ENCODE measurements around the gene HOXA6.

Gene HOXA6

GRCh38 chr7:27171637-27172314, 24.2 kb upstream of the HOXA6 start:
- Mint-ChIP-seq H3K36me3 (no peaks in the 10 kb centered on the region), H3K27me3 (peaks cover 43% of the 10 kb centered on the region), H3K4me1 (ENCODE audit: low read depth) (peaks cover 30% of the 10 kb centered on the region), H3K27ac (peak overlapping the region; percentile 18), H3K9me3 (ENCODE audit: low read depth) (no peaks in the 10 kb centered on the region), H3K4me3 (peak overlapping the region; percentile 57)

GRCh38 chr7:27171325-27171636, 23.7 kb upstream of the HOXA6 start:
- Mint-ChIP-seq H3K36me3 (no peaks in the 10 kb centered on the region), H3K27ac (peak overlapping the region; percentile 12)

GRCh38 chr7:27170426-27171324, 23.1 kb upstream of the HOXA6 start:
- Mint-ChIP-seq H3K9me3 (ENCODE audit: low read depth) (no peaks in the 10 kb centered on the region), H3K4me3 (peak overlapping the region; percentile 17), H3K36me3 (no peaks in the 10 kb centered on the region), H3K4me1 (ENCODE audit: low read depth) (peaks cover 35% of the 10 kb centered on the region), H3K27me3 (peaks cover 47% of the 10 kb centered on the region), H3K27ac (peak overlapping the region; percentile 12)

More at GRCh38 chr7:27171325-27171636, 23.7 kb upstream of the HOXA6 start:
- Mint-ChIP-seq H3K27me3 (peaks cover 45% of the 10 kb centered on the region), H3K4me1 (ENCODE audit: low read depth) (peaks cover 31% of the 10 kb centered on the region), H3K9me3 (ENCODE audit: low read depth) (no peaks in the 10 kb centered on the region), H3K4me3 (no peak overlapping the region)

- peaks cover 46% of the 10 kb centered on the region for H3K27me3 Mint-ChIP-seq
- H3K9me3 Mint-ChIP-seq (ENCODE audit: low read depth), result no peaks in the 10 kb centered on the region
- peaks cover 38% of the 10 kb centered on the region for H3K4me1 Mint-ChIP-seq (ENCODE audit: low read depth)
- H3K27ac Mint-ChIP-seq, result no peak overlapping the region
- no peaks in the 10 kb centered on the region for H3K36me3 Mint-ChIP-seq
- H3K4me3 Mint-ChIP-seq, result peak overlapping the region; percentile 17
These were observed 22.3 kb upstream of the HOXA6 start for GRCh38 chr7:27169658-27170425.

- Mint-ChIP-seq H3K27me3 (peaks cover 56% of the 10 kb centered on the region), H3K36me3 (no peaks in the 10 kb centered on the region), H3K27ac (no peak overlapping the region), H3K4me3 (peak overlapping the region; percentile 2), H3K9me3 (ENCODE audit: low read depth) (no peaks in the 10 kb centered on the region), H3K4me1 (ENCODE audit: low read depth) (peaks cover 39% of the 10 kb centered on the region)
These were observed 20.8 kb upstream of the HOXA6 start for GRCh38 chr7:27168265-27168947.

- Mint-ChIP-seq H3K27me3 (peaks cover 60% of the 10 kb centered on the region), H3K4me1 (ENCODE audit: low read depth) (peaks cover 39% of the 10 kb centered on the region), H3K9me3 (ENCODE audit: low read depth) (no peaks in the 10 kb centered on the region), H3K4me3 (no peak overlapping the region), H3K27ac (no peak overlapping the region), H3K36me3 (no peaks in the 10 kb centered on the region)
These were observed 20.3 kb upstream of the HOXA6 start for GRCh38 chr7:27167916-27168264.

- H3K9me3 Mint-ChIP-seq (ENCODE audit: low read depth), result no peaks in the 10 kb centered on the region
- peaks cover 33% of the 10 kb centered on the region for H3K4me1 Mint-ChIP-seq (ENCODE audit: low read depth)
- peaks cover 56% of the 10 kb centered on the region for H3K27me3 Mint-ChIP-seq
- no peaks in the 10 kb centered on the region for H3K36me3 Mint-ChIP-seq
- H3K27ac Mint-ChIP-seq, result no peak overlapping the region
- H3K4me3 Mint-ChIP-seq, result peak overlapping the region; percentile 47
These were observed 19.2 kb upstream of the HOXA6 start for GRCh38 chr7:27166531-27167505.

- peak overlapping the region; percentile 72 for H3K27ac Mint-ChIP-seq
- H3K27me3 Mint-ChIP-seq, result peaks cover 53% of the 10 kb centered on the region
- peaks cover 30% of the 10 kb centered on the region for H3K4me1 Mint-ChIP-seq (ENCODE audit: low read depth)
- H3K9me3 Mint-ChIP-seq (ENCODE audit: low read depth), result no peaks in the 10 kb centered on the region
- H3K4me3 Mint-ChIP-seq, result peak overlapping the region; percentile 65
- H3K36me3 Mint-ChIP-seq, result no peaks in the 10 kb centered on the region
These were observed 18.5 kb upstream of the HOXA6 start for GRCh38 chr7:27165996-27166530.

- H3K4me3 Mint-ChIP-seq, result peak within 1 kb of the TSS; percentile 65
- H3K27ac Mint-ChIP-seq, result peak within 1 kb of the TSS; percentile 72
- peaks cover 28% of the 10 kb centered on the region for H3K4me1 Mint-ChIP-seq (ENCODE audit: low read depth)
- H3K9me3 Mint-ChIP-seq (ENCODE audit: low read depth), result no peaks in the 10 kb centered on the region
- H3K27me3 Mint-ChIP-seq, result peaks cover 49% of the 10 kb centered on the region
- no peaks in the 10 kb centered on the region for H3K36me3 Mint-ChIP-seq
These were observed 17.8 kb upstream of the HOXA6 start, which contains the start of gene HOXA9 for GRCh38 chr7:27165089-27165995. TSS of gene HOXA9 (minus strand) at chr7:27165537. CDS start at chr7:27165457, 80 bp downstream.

- H3K27ac Mint-ChIP-seq, result peak overlapping the region; percentile 22
- no peak overlapping the region for H3K4me3 Mint-ChIP-seq
- no peaks in the 10 kb centered on the region for H3K36me3 Mint-ChIP-seq
- H3K4me1 Mint-ChIP-seq (ENCODE audit: low read depth), result peaks cover 28% of the 10 kb centered on the region
- H3K27me3 Mint-ChIP-seq, result peaks cover 48% of the 10 kb centered on the region
- no peaks in the 10 kb centered on the region for H3K9me3 Mint-ChIP-seq (ENCODE audit: low read depth)
These were observed 17.0 kb upstream of the HOXA6 start for GRCh38 chr7:27164367-27165088.

- no peaks in the 10 kb centered on the region for H3K9me3 Mint-ChIP-seq (ENCODE audit: low read depth)
- no peak overlapping the region for H3K27ac Mint-ChIP-seq
- peaks cover 52% of the 10 kb centered on the region for H3K27me3 Mint-ChIP-seq
- no peak overlapping the region for H3K4me3 Mint-ChIP-seq
- H3K36me3 Mint-ChIP-seq, result no peaks in the 10 kb centered on the region
- peaks cover 28% of the 10 kb centered on the region for H3K4me1 Mint-ChIP-seq (ENCODE audit: low read depth)
These were observed 16.4 kb upstream of the HOXA6 start for GRCh38 chr7:27164045-27164366.

- Mint-ChIP-seq H3K4me3 (no peak overlapping the region), H3K4me1 (ENCODE audit: low read depth) (peaks cover 29% of the 10 kb centered on the region), H3K27ac (no peak overlapping the region), H3K27me3 (peaks cover 51% of the 10 kb centered on the region), H3K9me3 (ENCODE audit: low read depth) (no peaks in the 10 kb centered on the region), H3K36me3 (no peaks in the 10 kb centered on the region)
These were observed 15.9 kb upstream of the HOXA6 start for GRCh38 chr7:27163288-27164044.
